ENCODE data around the gene PTPN11.

The PTPN11 gene

GRCh38 chr12:112546996-112547395 is 128.2 kb downstream of the PTPN11 start:
- no peak for TF ChIP-seq CTCF (conservative IDR thresholded peaks at IDR 0.05; ENCODE audit: low read depth)
- POLR2A ChIA-PET (ENCODE audit: low non-redundant PET) = no interaction called here
- CTCF ChIA-PET = interaction anchor here (0.7 kb wide), 1 partner anchor 814 kb away, joined by 3 read pairs; no protein-coding TSS in a partner anchor
- no peak for DNase-seq (ENCODE audit: low spot score)
- H3K27ac ChIP-seq = no peak overlapping the region

- CTCF ChIA-PET = no interaction called here
- POLR2A ChIA-PET (ENCODE audit: low non-redundant PET) = no interaction called here
- H3K27ac ChIP-seq = no peak overlapping the region
- no peak for TF ChIP-seq CTCF (conservative IDR thresholded peaks at IDR 0.05; ENCODE audit: low read depth)
- DNase-seq (ENCODE audit: low spot score) = no peak
Observed at GRCh38 chr12:112549031-112549430, 130.3 kb downstream of the PTPN11 start.

- no peak for DNase-seq (ENCODE audit: low spot score)
- no peak for TF ChIP-seq CTCF (conservative IDR thresholded peaks at IDR 0.05; ENCODE audit: low read depth)
- H3K27ac ChIP-seq = no peak overlapping the region
- POLR2A ChIA-PET (ENCODE audit: low non-redundant PET) = no interaction called here
- CTCF ChIA-PET = no interaction called here
Observed at GRCh38 chr12:112551681-112552080, 132.9 kb downstream of the PTPN11 start.

- DNase-seq (ENCODE audit: low spot score) = no peak
- CTCF ChIA-PET = no interaction called here
- H3K27ac ChIP-seq = no peak overlapping the region
- POLR2A ChIA-PET (ENCODE audit: low non-redundant PET) = no interaction called here
- TF ChIP-seq CTCF (conservative IDR thresholded peaks at IDR 0.05; ENCODE audit: low read depth) = no peak
Observed at GRCh38 chr12:112555621-112556233, 137.0 kb downstream of the PTPN11 start.

- DNase-seq (ENCODE audit: low spot score) = no peak
- POLR2A ChIA-PET (ENCODE audit: low non-redundant PET) = no interaction called here
- H3K27ac ChIP-seq = no peak overlapping the region
- TF ChIP-seq CTCF (conservative IDR thresholded peaks at IDR 0.05; ENCODE audit: low read depth) = no peak
- CTCF ChIA-PET = interaction anchor here (0.7 kb wide), 1 partner anchor 1326 kb away, joined by 3 read pairs; no protein-coding TSS in a partner anchor
Observed at GRCh38 chr12:112557951-112558630, 139.3 kb downstream of the PTPN11 start.

Data from RWPE1 (cell line).